ENCODE measurements around the gene SELENOS.
A peak's percentile ranks its signal among the peaks of the same experiment; 100 is the strongest.

- TF ChIP-seq CTCF (IDR thresholded peaks at IDR 0.05) (peak in 2 of 6 experiments; percentile 30 to 33), POLR2A (IDR thresholded peaks at IDR 0.05) (peak in 1 of 2 donors; percentile 68)
Measured at GRCh38 chr15:101251830-101252820, 25.2 kb downstream of the SELENOS start, which contains the start of gene CHSY1.

Data from thyroid gland (tissue), 4 donors.